ENCODE measurements around the gene ATG14. TPM values are rescaled to one million over a fixed set of nuclear protein-coding genes. Genes with fewer than 3 reads are reported as not detected.
A peak's percentile ranks its signal among the peaks of the same experiment; 100 is the strongest.

ATG14 gene
- total and polyA plus RNA-seq, 2 of the 13 experiments (the other 11 are each of a cell fraction or from before 2014, with no cell fraction given), result 7.2 to 9.1 TPM

DNA sequence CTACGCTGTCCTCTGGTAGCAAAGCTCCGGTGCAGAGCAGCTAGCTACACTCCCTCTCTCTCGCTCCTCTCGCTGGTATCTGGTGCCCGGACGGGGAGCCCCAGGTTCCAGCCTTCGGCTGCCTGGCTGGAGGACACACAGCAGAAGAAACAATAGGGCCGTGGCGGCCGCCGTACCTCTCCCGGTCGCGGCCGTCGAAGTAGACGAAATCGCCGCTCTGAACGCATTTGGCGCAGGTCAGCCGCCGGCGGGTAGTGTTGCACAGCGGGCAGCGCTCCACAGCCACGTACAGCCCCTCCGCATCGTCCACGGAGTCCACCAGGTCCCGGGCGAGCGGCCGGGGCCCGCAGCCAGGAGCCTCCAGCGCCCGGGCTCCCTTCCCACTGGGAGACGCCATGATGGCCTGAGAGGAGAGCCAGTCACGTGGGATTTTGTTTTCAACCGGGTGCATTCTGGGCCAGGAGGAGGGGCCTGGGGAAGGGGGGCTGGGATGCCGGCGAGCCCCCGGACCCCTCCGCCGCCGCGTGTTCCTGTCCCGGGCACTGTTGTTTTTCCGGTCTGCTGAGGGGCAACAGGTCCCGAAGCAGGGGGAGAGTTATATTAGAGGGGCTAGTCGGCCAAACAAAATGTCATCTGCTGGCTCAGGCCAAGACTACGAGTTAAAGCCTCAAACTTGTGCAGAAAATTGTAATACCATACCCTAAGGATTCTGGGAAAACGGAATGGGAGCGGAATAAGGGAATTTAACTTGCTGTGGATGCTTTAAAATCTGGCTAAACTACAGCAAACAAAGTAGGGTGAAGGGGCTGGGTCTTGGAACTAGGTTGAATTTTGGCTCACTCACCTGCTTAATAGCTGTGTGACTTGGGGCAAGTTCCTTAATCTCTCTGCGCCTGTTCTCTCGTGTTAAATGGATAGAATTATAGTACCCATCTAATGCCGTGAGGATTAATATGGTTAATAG, at the start of gene ATG14 (continued):
- no peak for TF ChIP-seq ZNF510 (CRISPR knock-in tag; IDR thresholded peaks at IDR 0.05; ENCODE audit: low read depth)
- TF ChIP-seq JDP2 (CRISPR knock-in tag; IDR thresholded peaks at IDR 0.05; ENCODE audit: borderline replicate concordance), result no peak
- TF ChIP-seq KDM6A (CRISPR knock-in tag; IDR thresholded peaks at IDR 0.05; ENCODE audit: low read depth), result no peak
- no peak for TF ChIP-seq NFYC (CRISPR knock-in tag; IDR thresholded peaks at IDR 0.05)
- peak; percentile 92 for TF ChIP-seq POLR2G (IDR thresholded peaks at IDR 0.05; ENCODE audit: low read depth, low read length)
- peak; percentile 87; the same call in 1 of the 2 replicates for TF ChIP-seq YEATS2 (CRISPR knock-in tag; IDR thresholded peaks at IDR 0.05; ENCODE audit: borderline replicate concordance)
- 0 out of 2 replicates have a peak, but pooled peaks have one; percentile 29 for TF ChIP-seq ZNF556 (CRISPR knock-in tag; IDR thresholded peaks at IDR 0.05; ENCODE audit: borderline replicate concordance)
- TF ChIP-seq HMG20B (CRISPR knock-in tag; conservative IDR thresholded peaks at IDR 0.05), result no peak
- no peak for TF ChIP-seq CBX2 (IDR thresholded peaks at IDR 0.05; ENCODE audit: low read depth, low read length)
- no peak for TF ChIP-seq CBX2 (CRISPR knock-in tag; IDR thresholded peaks at IDR 0.05; ENCODE audit: low read depth)
- TF ChIP-seq SMAD1 (CRISPR knock-in tag; IDR thresholded peaks at IDR 0.05; ENCODE audit: borderline replicate concordance, low read depth), result no peak
- TF ChIP-seq ETV5 (CRISPR knock-in tag; IDR thresholded peaks at IDR 0.05; ENCODE audit: borderline replicate concordance), result peak; percentile 43; the same call in 1 of the 2 replicates
- peak; percentile 89; the same call in 1 of the 2 replicates for TF ChIP-seq SNAPC2 (CRISPR knock-in tag; IDR thresholded peaks at IDR 0.05)
- no peak for TF ChIP-seq MBNL3 (CRISPR knock-in tag; conservative IDR thresholded peaks at IDR 0.05)
- TF ChIP-seq FOSL2 (CRISPR knock-in tag; IDR thresholded peaks at IDR 0.05), result no peak; the same call in 1 of the 2 replicates
- TF ChIP-seq, protein P1, sequence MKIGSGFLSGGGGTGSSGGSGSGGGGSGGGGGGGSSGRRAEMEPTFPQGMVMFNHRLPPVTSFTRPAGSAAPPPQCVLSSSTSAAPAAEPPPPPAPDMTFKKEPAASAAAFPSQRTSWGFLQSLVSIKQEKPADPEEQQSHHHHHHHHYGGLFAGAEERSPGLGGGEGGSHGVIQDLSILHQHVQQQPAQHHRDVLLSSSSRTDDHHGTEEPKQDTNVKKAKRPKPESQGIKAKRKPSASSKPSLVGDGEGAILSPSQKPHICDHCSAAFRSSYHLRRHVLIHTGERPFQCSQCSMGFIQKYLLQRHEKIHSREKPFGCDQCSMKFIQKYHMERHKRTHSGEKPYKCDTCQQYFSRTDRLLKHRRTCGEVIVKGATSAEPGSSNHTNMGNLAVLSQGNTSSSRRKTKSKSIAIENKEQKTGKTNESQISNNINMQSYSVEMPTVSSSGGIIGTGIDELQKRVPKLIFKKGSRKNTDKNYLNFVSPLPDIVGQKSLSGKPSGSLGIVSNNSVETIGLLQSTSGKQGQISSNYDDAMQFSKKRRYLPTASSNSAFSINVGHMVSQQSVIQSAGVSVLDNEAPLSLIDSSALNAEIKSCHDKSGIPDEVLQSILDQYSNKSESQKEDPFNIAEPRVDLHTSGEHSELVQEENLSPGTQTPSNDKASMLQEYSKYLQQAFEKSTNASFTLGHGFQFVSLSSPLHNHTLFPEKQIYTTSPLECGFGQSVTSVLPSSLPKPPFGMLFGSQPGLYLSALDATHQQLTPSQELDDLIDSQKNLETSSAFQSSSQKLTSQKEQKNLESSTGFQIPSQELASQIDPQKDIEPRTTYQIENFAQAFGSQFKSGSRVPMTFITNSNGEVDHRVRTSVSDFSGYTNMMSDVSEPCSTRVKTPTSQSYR (CRISPR knock-in tag; IDR thresholded peaks at IDR 0.05; ENCODE audit: borderline replicate concordance), result peak; percentile 39; the same call in 1 of the 2 replicates
- TF ChIP-seq KDM2A (CRISPR knock-in tag; IDR thresholded peaks at IDR 0.05; ENCODE audit: borderline replicate concordance, low read depth), result peak; percentile 85
- TF ChIP-seq DNMT3B (CRISPR knock-in tag; conservative IDR thresholded peaks at IDR 0.05), result no peak
- TF ChIP-seq, protein P2, sequence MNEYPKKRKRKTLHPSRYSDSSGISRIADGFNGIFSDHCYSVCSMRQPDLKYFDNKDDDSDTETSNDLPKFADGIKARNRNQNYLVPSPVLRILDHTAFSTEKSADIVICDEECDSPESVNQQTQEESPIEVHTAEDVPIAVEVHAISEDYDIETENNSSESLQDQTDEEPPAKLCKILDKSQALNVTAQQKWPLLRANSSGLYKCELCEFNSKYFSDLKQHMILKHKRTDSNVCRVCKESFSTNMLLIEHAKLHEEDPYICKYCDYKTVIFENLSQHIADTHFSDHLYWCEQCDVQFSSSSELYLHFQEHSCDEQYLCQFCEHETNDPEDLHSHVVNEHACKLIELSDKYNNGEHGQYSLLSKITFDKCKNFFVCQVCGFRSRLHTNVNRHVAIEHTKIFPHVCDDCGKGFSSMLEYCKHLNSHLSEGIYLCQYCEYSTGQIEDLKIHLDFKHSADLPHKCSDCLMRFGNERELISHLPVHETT (CRISPR knock-in tag; conservative IDR thresholded peaks at IDR 0.05), result peak; percentile 85
- TF ChIP-seq, protein P3, sequence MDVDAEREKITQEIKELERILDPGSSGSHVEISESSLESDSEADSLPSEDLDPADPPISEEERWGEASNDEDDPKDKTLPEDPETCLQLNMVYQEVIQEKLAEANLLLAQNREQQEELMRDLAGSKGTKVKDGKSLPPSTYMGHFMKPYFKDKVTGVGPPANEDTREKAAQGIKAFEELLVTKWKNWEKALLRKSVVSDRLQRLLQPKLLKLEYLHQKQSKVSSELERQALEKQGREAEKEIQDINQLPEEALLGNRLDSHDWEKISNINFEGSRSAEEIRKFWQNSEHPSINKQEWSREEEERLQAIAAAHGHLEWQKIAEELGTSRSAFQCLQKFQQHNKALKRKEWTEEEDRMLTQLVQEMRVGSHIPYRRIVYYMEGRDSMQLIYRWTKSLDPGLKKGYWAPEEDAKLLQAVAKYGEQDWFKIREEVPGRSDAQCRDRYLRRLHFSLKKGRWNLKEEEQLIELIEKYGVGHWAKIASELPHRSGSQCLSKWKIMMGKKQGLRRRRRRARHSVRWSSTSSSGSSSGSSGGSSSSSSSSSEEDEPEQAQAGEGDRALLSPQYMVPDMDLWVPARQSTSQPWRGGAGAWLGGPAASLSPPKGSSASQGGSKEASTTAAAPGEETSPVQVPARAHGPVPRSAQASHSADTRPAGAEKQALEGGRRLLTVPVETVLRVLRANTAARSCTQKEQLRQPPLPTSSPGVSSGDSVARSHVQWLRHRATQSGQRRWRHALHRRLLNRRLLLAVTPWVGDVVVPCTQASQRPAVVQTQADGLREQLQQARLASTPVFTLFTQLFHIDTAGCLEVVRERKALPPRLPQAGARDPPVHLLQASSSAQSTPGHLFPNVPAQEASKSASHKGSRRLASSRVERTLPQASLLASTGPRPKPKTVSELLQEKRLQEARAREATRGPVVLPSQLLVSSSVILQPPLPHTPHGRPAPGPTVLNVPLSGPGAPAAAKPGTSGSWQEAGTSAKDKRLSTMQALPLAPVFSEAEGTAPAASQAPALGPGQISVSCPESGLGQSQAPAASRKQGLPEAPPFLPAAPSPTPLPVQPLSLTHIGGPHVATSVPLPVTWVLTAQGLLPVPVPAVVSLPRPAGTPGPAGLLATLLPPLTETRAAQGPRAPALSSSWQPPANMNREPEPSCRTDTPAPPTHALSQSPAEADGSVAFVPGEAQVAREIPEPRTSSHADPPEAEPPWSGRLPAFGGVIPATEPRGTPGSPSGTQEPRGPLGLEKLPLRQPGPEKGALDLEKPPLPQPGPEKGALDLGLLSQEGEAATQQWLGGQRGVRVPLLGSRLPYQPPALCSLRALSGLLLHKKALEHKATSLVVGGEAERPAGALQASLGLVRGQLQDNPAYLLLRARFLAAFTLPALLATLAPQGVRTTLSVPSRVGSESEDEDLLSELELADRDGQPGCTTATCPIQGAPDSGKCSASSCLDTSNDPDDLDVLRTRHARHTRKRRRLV (CRISPR knock-in tag; IDR thresholded peaks at IDR 0.05), result peak; percentile 95

Measured in HepG2 (cell line).